Adrenal gland (tissue), 5 donors: Measurements from ENCODE around the gene KRTAP10-12.

Source experiments
- CTCF ChIP-seq, 6 experiments: fragments of 450-650 bp in 4 of 6; fragments of 200-600 bp in 2 of 6; sonication (generic) in 1 of 6; IDR thresholded peaks; 1 replicate in 5 of 6; 2 replicates in 1 of 6; pipeline versions ENCODE4 v1.5.1 to v1.8.0; 2016 to 2021; ENCODE audit warnings: antibody characterized with exemption in 6 of 6, mild to moderate bottlenecking in 2 of 6, moderate library complexity in 1 of 6
- POLR2A ChIP-seq, 2 donors: fragments of 450-650 bp; IDR thresholded peaks; one replicate each; pipeline ENCODE4 v1.6.1; 2017; ENCODE audit warnings: antibody characterized with exemption in 2 of 2, mild to moderate bottlenecking in 2 of 2, moderate library complexity in 1 of 2
- donor health status: DM: no; HTN: no; CAD: no.

- no peak for TF ChIP-seq CTCF (IDR thresholded peaks at IDR 0.05)
- TF ChIP-seq POLR2A (IDR thresholded peaks at IDR 0.05) = no peak
These were observed 33.0 kb downstream of the KRTAP10-12 start for GRCh38 chr21:44730028-44730395.
